ENCODE data around the gene NINJ1. TPM values are rescaled to one million over a fixed set of nuclear protein-coding genes. Genes with fewer than 3 reads are reported as not detected.

NINJ1 gene, protein sequence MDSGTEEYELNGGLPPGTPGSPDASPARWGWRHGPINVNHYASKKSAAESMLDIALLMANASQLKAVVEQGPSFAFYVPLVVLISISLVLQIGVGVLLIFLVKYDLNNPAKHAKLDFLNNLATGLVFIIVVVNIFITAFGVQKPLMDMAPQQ
- polyA plus RNA-seq (2013, experiment 1 of 2): 36.0 TPM
- 35.7 TPM for polyA plus RNA-seq (2013, experiment 2 of 2)

DNA sequence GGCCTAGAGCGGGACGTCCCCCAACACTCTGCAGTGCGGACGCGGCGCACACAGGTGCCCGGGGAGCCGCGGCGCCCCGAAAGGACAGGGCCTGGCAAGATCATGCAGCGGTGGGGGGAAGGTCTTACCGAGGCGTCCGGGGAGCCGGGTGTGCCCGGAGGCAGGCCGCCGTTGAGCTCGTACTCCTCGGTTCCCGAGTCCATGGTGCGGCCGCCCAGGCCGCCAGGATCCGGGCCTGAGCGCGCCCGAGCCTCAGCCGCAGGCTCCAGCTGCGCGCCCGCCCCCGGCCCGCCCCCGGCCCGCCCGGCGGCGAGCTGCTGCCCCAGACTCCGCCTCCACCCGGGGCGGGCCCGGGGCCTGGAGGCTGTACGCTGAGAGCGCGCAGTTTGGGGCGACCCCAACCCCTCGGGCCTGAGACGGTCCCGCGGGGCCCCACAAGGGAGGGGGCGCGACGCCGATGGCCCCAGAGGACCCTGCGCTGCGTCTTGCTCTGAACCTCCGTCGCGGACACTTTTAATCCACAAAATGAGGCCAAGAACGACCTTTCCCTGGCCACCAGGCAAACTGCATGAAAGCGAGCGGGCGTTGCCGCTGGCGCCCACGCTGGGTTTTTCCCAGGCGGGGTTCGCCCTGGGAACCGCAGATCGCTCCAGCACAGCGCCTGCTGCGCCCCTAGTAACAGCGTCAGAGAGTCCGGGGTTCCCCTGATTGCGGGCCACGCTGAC is at the start of gene NINJ1:
Gene NINJ1, minus strand, starts transcription at position 237 of the 725 bp plus-strand sequence. Its CDS starts 34 bp downstream, at position 203.
- peaks cover 13 to 17% of the 10 kb centered on the region in 2 donors for H3K4me1 ChIP-seq (ENCODE audit: control insufficient read depth in 2 of 2, insufficient read depth in 1 of 2, low read depth in 1 of 2, low read length in 2 of 2)
- peak within 1 kb of the TSS; percentile 20 for H3K4ac ChIP-seq (ENCODE audit: low read length)
- H3K23ac ChIP-seq (ENCODE audit: low read depth, low read length, poor library complexity): peak within 1 kb of the TSS; percentile 62
- no peak within 1 kb of the TSS for H3K14ac ChIP-seq (ENCODE audit: low read length)
- peaks cover 7% of the 10 kb centered on the region for H3K79me1 ChIP-seq (ENCODE audit: low read depth, low read length)
- H4K8ac ChIP-seq (ENCODE audit: low read depth, low read length): no peak within 1 kb of the TSS
- H2BK120ac ChIP-seq (ENCODE audit: low read depth, low read length): no peak within 1 kb of the TSS
- WGBS, 2 donors (ENCODE audit: extremely low coverage in 2 of 2, insufficient read length in 2 of 2, insufficient replicate concordance in 1 of 2): no CpG with 5 or more reads among the region's 78 CpGs
- peaks cover 0 to 8% (median 8%) of the 10 kb centered on the region in 3 experiments for H3K27me3 ChIP-seq (ENCODE audit: control insufficient read depth in 3 of 3, insufficient read depth in 3 of 3, low read depth in 1 of 3, low read length in 3 of 3)
- peak within 1 kb of the TSS; percentile 94 for H3K18ac ChIP-seq (ENCODE audit: low read length)
- peak within 1 kb of the TSS; percentile 75 for H2BK5ac ChIP-seq (ENCODE audit: low read length)
- peak within 1 kb of the TSS; percentile 98 for H2AFZ ChIP-seq (ENCODE audit: low read length)
- H3K9me3 ChIP-seq (replicated peaks in 1 of 2; ENCODE audit: control insufficient read depth in 2 of 2, insufficient read depth in 1 of 2, low read depth in 1 of 2, low read length in 2 of 2): peaks cover 0 to 3% of the 10 kb centered on the region in 2 donors
- H3K4me2 ChIP-seq (ENCODE audit: insufficient read depth, low read length, poor library complexity, severe bottlenecking): peak within 1 kb of the TSS; percentile 93
- no peak within 1 kb of the TSS for H4K91ac ChIP-seq (ENCODE audit: low read depth, low read length, poor library complexity)
- H3K36me3 ChIP-seq (replicated peaks in 1 of 2; ENCODE audit: control insufficient read depth in 2 of 2, insufficient read depth in 2 of 2, low read length in 2 of 2): no peaks in the 10 kb centered on the region
- peak within 1 kb of the TSS; percentile 96 for H3K9ac ChIP-seq (ENCODE audit: low read depth, low read length, poor library complexity)
- peak within 1 kb of the TSS; percentile 59 for H3K27ac ChIP-seq (replicated peaks; ENCODE audit: low read length)
- H2AK5ac ChIP-seq (ENCODE audit: low read depth, low read length): peak within 1 kb of the TSS; percentile 73
- H2BK15ac ChIP-seq (ENCODE audit: low read length): peak within 1 kb of the TSS; percentile 46
- H2BK12ac ChIP-seq (ENCODE audit: low read length): peak within 1 kb of the TSS; percentile 33
- DNase-seq (ENCODE audit: low spot score): peak; percentile 76
- peak within 1 kb of the TSS; percentile 73 to 91 for H3K4me3 ChIP-seq (ENCODE audit: low read length in 2 of 2)

DNA sequence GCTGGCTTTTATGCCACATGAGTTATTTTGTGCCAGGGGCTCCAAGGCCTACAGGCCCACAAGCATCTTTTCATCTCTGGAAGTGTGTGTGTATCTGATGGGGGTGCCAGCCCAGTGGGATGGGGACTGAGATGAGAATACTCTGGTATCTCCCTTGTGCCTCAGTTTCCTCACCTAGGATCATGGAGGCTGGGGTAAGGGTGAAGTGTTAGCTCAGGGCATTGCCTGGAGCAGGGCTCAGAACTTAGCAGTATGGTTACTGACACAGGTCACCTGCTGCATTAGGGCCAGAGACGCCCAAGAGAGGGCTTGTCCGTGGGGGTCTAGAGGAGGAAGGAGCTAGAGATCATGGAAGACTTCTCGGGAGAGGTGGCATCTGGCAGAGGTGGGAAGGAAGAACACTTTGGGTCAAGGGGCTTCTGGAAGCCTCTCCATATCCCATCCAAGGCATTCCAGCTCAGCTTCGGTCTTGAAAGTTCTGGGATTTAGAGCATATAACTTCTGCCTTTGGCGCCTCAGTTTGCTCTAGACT is 49.1 kb upstream of the NINJ1 start:
- H3K4me2 ChIP-seq (ENCODE audit: insufficient read depth, low read length, poor library complexity, severe bottlenecking): no peak overlapping the region
- no peak for DNase-seq (ENCODE audit: low spot score)
- no peak overlapping the region for H4K91ac ChIP-seq (ENCODE audit: low read depth, low read length, poor library complexity)
- no peak overlapping the region for H3K23ac ChIP-seq (ENCODE audit: low read depth, low read length, poor library complexity)
- peak overlapping the region in 1 of 2 donors; percentile 76 for H3K4me3 ChIP-seq (ENCODE audit: low read length in 2 of 2)
- no peak overlapping the region for H2BK12ac ChIP-seq (ENCODE audit: low read length)
- no peaks in the 10 kb centered on the region for H3K36me3 ChIP-seq (replicated peaks in 1 of 2; ENCODE audit: control insufficient read depth in 2 of 2, insufficient read depth in 2 of 2, low read length in 2 of 2)
- H2AFZ ChIP-seq (ENCODE audit: low read length): no peak overlapping the region
- no peak overlapping the region for H3K18ac ChIP-seq (ENCODE audit: low read length)
- H3K27ac ChIP-seq (replicated peaks; ENCODE audit: low read length): no peak overlapping the region
- no peak overlapping the region for H3K14ac ChIP-seq (ENCODE audit: low read length)
- H2BK5ac ChIP-seq (ENCODE audit: low read length): no peak overlapping the region
- no peak overlapping the region for H2BK120ac ChIP-seq (ENCODE audit: low read depth, low read length)
- H4K8ac ChIP-seq (ENCODE audit: low read depth, low read length): no peak overlapping the region
- no peak overlapping the region for H3K9ac ChIP-seq (ENCODE audit: low read depth, low read length, poor library complexity)
- H3K27me3 ChIP-seq (ENCODE audit: control insufficient read depth in 3 of 3, insufficient read depth in 3 of 3, low read depth in 1 of 3, low read length in 3 of 3): peaks cover 0 to 81% (median 42%) of the 10 kb centered on the region in 3 experiments
- peaks cover 13 to 20% of the 10 kb centered on the region in 2 donors for H3K4me1 ChIP-seq (ENCODE audit: control insufficient read depth in 2 of 2, insufficient read depth in 1 of 2, low read depth in 1 of 2, low read length in 2 of 2)
- H2BK15ac ChIP-seq (ENCODE audit: low read length): no peak overlapping the region
- H3K4ac ChIP-seq (ENCODE audit: low read length): no peak overlapping the region
- no peak overlapping the region for H2AK5ac ChIP-seq (ENCODE audit: low read depth, low read length)
- no peaks in the 10 kb centered on the region for H3K9me3 ChIP-seq (replicated peaks in 1 of 2; ENCODE audit: control insufficient read depth in 2 of 2, insufficient read depth in 1 of 2, low read depth in 1 of 2, low read length in 2 of 2)
- WGBS, 2 donors (ENCODE audit: extremely low coverage in 2 of 2, insufficient read length in 2 of 2, insufficient replicate concordance in 1 of 2): no CpG with 5 or more reads among the region's 5 CpGs
- H3K79me1 ChIP-seq (ENCODE audit: low read depth, low read length): no peaks in the 10 kb centered on the region

DNA sequence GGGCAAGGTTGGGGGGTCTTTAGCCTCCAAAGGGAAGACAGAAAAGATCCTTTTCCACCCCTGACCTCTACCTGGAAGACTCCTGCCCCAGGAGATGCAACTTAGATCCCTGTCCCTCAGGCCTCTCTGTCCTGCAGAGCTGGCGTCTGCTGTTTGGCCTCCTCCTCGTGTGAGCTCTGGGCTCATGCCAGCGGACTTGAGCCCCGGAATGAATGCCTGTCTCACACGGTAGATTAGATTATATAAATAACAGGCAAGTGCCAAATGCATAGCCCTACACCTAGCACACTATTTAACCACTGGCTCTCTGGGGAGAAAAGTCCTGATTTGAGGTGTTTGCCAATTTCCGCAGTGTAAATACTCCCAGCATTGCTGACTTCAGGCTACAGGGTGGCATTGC is 48.5 kb upstream of the NINJ1 start:
- Histone ChIP-seq H3K36me3 (replicated peaks in 1 of 2; ENCODE audit: control insufficient read depth in 2 of 2, insufficient read depth in 2 of 2, low read length in 2 of 2) (no peaks in the 10 kb centered on the region), H3K14ac (ENCODE audit: low read length) (no peak overlapping the region), H3K18ac (ENCODE audit: low read length) (no peak overlapping the region), H4K8ac (ENCODE audit: low read depth, low read length) (no peak overlapping the region), H2BK120ac (ENCODE audit: low read depth, low read length) (no peak overlapping the region), H3K4me1 (ENCODE audit: control insufficient read depth in 2 of 2, insufficient read depth in 1 of 2, low read depth in 1 of 2, low read length in 2 of 2) (peaks cover 13 to 20% of the 10 kb centered on the region in 2 donors), H3K23ac (ENCODE audit: low read depth, low read length, poor library complexity) (no peak overlapping the region), H3K27ac (replicated peaks; ENCODE audit: low read length) (no peak overlapping the region), H3K4ac (ENCODE audit: low read length) (no peak overlapping the region), H3K4me2 (ENCODE audit: insufficient read depth, low read length, poor library complexity, severe bottlenecking) (no peak overlapping the region), H3K4me3 (ENCODE audit: low read length in 2 of 2) (no peak overlapping the region), H3K9me3 (replicated peaks in 1 of 2; ENCODE audit: control insufficient read depth in 2 of 2, insufficient read depth in 1 of 2, low read depth in 1 of 2, low read length in 2 of 2) (no peaks in the 10 kb centered on the region), H3K9ac (ENCODE audit: low read depth, low read length, poor library complexity) (no peak overlapping the region), H2AK5ac (ENCODE audit: low read depth, low read length) (no peak overlapping the region), H2BK15ac (ENCODE audit: low read length) (no peak overlapping the region), H2BK12ac (ENCODE audit: low read length) (no peak overlapping the region), H4K91ac (ENCODE audit: low read depth, low read length, poor library complexity) (no peak overlapping the region), H3K27me3 (ENCODE audit: control insufficient read depth in 3 of 3, insufficient read depth in 3 of 3, low read depth in 1 of 3, low read length in 3 of 3) (peaks cover 0 to 83% (median 39%) of the 10 kb centered on the region in 3 experiments), H2AFZ (ENCODE audit: low read length) (no peak overlapping the region), H3K79me1 (ENCODE audit: low read depth, low read length) (no peaks in the 10 kb centered on the region), H2BK5ac (ENCODE audit: low read length) (no peak overlapping the region)
- no CpG with 5 or more reads among the region's 6 CpGs for WGBS, 2 donors (ENCODE audit: extremely low coverage in 2 of 2, insufficient read length in 2 of 2, insufficient replicate concordance in 1 of 2)
- no peak for DNase-seq (ENCODE audit: low spot score)

All from neuronal stem cell (in vitro differentiated cells).